Fibroblast of the aortic adventitia (primary cell): Measurements from ENCODE around the gene TMEM72. TPM values are rescaled to one million over a fixed set of nuclear protein-coding genes. Genes with fewer than 3 reads are reported as not detected.

ENCODE experiments used
- DNase-seq: peaks from one replicate; pipeline ENCODE4 v3.0.0-alpha.2; 2010; ENCODE audit warnings: low read depth
- H3K4me3 ChIP-seq: 2 replicates; pipeline ENCODE4 v1.5.1; 2011; ENCODE audit warnings: low read depth, mild to moderate bottlenecking, control low read depth, low read length, moderate library complexity
- total RNA-seq: library from RNA; depleted of rRNA; stranded (reverse); fragments of >200 nt; gene quantifications from 2 replicates; pipeline ENCODE4 v1.2.3, GENCODE V29; 2012; ENCODE audit warnings: low replicate concordance
- TF ChIP-seq, protein P1 (sequence below): IDR thresholded peaks from 2 replicates; pipeline ENCODE4 v1.5.1; 2011; ENCODE audit warnings: mild to moderate bottlenecking, low read length, control low read depth, inconsistent platforms; ENCODE audit not compliant: insufficient read depth

TMEM72 gene
- total RNA-seq, 1 donor = not detected

DNA sequence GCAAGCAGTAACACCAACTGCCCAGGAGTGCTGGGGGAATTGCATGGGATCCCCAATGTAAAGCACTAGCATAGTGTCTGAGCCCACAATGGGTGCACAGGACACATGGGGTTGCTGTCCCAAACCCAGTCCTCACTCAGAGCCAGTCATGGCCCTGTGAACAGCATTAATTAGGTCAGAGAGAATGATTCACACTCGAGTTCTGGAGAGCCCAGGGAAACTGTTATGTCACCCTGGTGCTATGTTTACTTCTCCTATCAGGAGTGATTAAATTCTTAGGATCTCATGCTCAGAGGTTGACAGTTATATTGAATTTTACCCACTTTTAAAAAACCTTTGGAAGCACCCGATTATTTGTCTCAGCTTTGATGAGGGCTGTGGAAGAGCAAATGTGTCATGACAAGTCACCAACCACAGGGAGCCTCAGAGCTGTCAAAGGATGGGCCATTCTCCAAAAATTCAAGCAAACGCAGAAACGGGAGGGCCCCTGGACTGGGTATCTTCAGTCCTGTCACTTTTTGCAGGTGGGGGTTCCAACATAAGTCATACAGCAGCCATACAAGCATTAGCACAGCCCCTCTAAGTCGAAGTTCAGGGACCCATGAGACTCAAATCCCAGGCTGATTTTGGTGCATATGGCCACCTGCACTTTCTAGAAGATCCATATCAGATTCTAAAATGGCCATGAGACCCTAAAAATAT, 47.2 kb downstream of the TMEM72 start:
- DNase-seq = peak; percentile 53
- TF ChIP-seq, protein P1, sequence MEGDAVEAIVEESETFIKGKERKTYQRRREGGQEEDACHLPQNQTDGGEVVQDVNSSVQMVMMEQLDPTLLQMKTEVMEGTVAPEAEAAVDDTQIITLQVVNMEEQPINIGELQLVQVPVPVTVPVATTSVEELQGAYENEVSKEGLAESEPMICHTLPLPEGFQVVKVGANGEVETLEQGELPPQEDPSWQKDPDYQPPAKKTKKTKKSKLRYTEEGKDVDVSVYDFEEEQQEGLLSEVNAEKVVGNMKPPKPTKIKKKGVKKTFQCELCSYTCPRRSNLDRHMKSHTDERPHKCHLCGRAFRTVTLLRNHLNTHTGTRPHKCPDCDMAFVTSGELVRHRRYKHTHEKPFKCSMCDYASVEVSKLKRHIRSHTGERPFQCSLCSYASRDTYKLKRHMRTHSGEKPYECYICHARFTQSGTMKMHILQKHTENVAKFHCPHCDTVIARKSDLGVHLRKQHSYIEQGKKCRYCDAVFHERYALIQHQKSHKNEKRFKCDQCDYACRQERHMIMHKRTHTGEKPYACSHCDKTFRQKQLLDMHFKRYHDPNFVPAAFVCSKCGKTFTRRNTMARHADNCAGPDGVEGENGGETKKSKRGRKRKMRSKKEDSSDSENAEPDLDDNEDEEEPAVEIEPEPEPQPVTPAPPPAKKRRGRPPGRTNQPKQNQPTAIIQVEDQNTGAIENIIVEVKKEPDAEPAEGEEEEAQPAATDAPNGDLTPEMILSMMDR = no peak
- peak overlapping the region; percentile 81 for H3K4me3 ChIP-seq

DNA sequence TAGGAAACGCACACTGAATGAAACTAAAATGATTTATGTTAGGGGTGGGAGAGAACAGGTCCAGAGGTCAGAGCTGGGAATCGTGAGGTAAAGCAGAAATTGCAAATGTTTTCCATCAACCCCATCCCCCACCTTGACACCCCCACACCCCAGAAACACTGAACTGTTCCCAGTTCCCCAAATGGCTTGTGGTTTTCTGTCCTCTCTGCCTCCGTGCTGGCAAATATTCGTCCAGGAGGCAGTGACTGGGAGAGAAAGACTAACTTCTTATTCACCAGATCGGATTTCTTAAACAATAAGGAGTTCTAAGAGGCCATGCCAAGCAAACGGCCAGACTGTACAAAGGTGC, 47.7 kb downstream of the TMEM72 start:
- TF ChIP-seq, protein P1 = no peak
- H3K4me3 ChIP-seq = peak overlapping the region; percentile 81
- DNase-seq = no peak

DNA sequence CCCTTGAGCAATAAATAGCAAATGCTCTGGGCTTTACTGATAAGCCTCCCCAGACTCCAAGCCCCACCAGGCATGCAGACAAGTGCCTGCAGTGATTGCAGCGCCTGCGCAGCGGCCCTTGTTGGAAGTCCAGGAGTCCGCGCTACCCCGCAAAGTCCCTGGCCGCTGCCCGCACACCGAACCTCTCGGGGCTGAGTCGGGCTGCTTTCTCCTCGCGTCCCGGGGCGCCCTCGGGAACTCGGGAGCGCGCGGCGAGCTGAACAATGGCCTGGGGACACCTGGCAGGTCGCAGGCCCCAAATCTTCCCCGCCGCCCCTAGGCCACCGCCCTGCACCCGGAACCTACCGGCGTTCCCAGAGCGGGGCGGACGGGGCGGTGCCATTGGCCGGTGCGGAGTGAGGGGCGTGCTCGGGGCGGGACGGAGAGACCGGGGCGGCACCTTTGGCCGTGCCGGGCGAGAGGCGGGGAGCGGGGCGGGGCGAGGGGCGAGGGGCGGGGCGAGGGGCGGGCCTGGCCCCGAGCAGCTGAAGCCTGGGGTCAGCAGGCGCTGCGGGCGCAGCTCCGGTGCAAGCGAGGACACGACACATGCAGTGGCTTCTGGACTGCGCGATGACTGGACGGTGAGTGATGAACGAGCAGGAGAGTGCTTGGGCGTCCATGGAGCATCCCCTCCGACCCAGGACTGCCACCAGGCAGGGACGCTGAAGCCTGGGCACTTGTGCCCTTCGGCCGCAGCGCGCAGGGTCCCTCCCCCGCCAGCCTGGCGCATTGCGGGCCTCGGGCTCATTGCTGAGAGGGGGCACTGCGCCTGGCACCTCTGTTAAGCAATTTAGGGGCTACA, 48.3 kb downstream of the TMEM72 start, which contains the start of gene RASSF4:
RASSF4 (plus strand) TSS at position 556 of the 841 bp plus-strand sequence. CDS start 10,401 bp downstream, outside the sequence.
- TF ChIP-seq, protein P1 = peak; percentile 6
- peak within 1 kb of the TSS; percentile 81 for H3K4me3 ChIP-seq

DNA sequence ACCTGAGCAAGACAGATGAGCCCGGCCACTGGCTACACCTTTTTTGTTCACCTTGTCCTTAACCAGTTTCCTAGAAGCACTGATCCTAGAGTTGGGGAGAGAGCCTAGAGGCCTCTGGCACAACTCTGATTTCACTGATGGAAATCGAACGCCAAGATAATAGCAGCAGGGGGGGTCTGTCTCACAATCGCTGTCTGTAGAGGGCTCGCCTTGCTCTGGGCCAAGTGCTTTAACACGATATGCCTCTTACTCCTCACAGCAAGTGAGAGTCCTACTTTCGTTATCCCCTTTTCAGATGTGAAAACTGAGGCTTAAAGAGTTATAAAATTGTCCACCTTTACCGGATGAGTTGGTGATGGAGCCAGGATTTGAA, 48.9 kb downstream of the TMEM72 start:
- TF ChIP-seq, protein P1 = no peak
- H3K4me3 ChIP-seq = peak overlapping the region; percentile 81
- DNase-seq = no peak

More for the DNA sequence above, 48.3 kb downstream of the TMEM72 start, which contains the start of gene RASSF4:
- DNase-seq = peak; percentile 83

- TF ChIP-seq, protein P1 = no peak
- peak overlapping the region; percentile 81 for H3K4me3 ChIP-seq
Measured at GRCh38 chr10:44960482-44961229, 49.5 kb downstream of the TMEM72 start.

GRCh38 chr10:44961230-44961571, 50.1 kb downstream of the TMEM72 start:
- DNase-seq = no peak
- TF ChIP-seq, protein P1 = no peak
- H3K4me3 ChIP-seq = peak overlapping the region; percentile 9

More at GRCh38 chr10:44960482-44961229, 49.5 kb downstream of the TMEM72 start:
- DNase-seq = no peak
